A549 (cell line): Measurements from ENCODE around the gene USP4. TPM values are rescaled to one million over a fixed set of nuclear protein-coding genes. Genes with fewer than 3 reads are reported as not detected.
A peak's percentile ranks its signal among the peaks of the same experiment; 100 is the strongest.

ENCODE experiments used
- ATAC-seq, 2 experiments: fragments of 200-7000 bp in 1 of 2; fragments of >200 bp in 1 of 2; cut with Nextera tagmentation in 1 of 2; cut with Tn5 transposase in 1 of 2; 3 replicates each; pipeline versions ENCODE4 v1.8.0 to v1.9.1; 2018 to 2020; ENCODE audit warnings: mild to moderate bottlenecking in 1 of 2, moderate library complexity in 1 of 2
- CTCF ChIA-PET: fragments of 300-600 bp; sonication (Branson Sonifier 250); formaldehyde crosslinking; extraction: SDS; loops from one replicate; lab custom pipeline; 2021; ENCODE audit warnings: antibody characterized with exemption, inconsistent platforms; lab: Yijun Ruan, JAX
- POLR2A ChIA-PET: fragments of 350-600 bp; formaldehyde crosslinking; extraction: SDS; loops from one replicate; lab custom pipeline; 2021; ENCODE audit warnings: antibody characterized with exemption, inconsistent platforms; lab: Yijun Ruan, JAX
- DNase-seq, 2 experiments: peaks; one replicate each; pipeline versions ENCODE4 v3.0.0 to v3.0.0-alpha.2; 2011 to 2016; ENCODE audit warnings: low read depth in 1 of 2, low spot score in 1 of 2
- FAIRE-seq: peaks from 2 replicates; lab custom pipeline; 2011; peaks lifted over from hg19 to GRCh38; lab: Jason Lieb, UNC
- H3K27ac ChIP-seq, 2 experiments: fragments of >200 bp; sonication (Bioruptor Twin); formaldehyde crosslinking; 3 replicates each; pipeline ENCODE4 v1.5.1; 2016 to 2017
- H3K4me1 ChIP-seq: fragments of >200 bp; sonication (Bioruptor Twin); formaldehyde crosslinking; 3 replicates; pipeline ENCODE4 v1.6.1; 2016
- H3K4me2 ChIP-seq: fragments of >200 bp; sonication (Bioruptor Twin); formaldehyde crosslinking; 3 replicates; pipeline ENCODE4 v1.6.1; 2016
- H3K4me3 ChIP-seq: fragments of >200 bp; sonication (Bioruptor Twin); formaldehyde crosslinking; 3 replicates; pipeline ENCODE4 v1.5.1; 2016
- H3K9me3 ChIP-seq: fragments of >200 bp; sonication (Bioruptor Twin); formaldehyde crosslinking; 3 replicates; pipeline ENCODE4 v1.6.1; 2016
- ATOH8 ChIP-seq: fragments of 250-450 bp; sonication (Bioruptor Pico); IDR thresholded peaks from 2 replicates; pipeline ENCODE4 v1.5.0; 2020; ENCODE audit warnings: low read depth, mild to moderate bottlenecking, moderate library complexity
- CEBPB ChIP-seq, 2 experiments: fragments of >200 bp in 1 of 2; sonication (Bioruptor Twin) in 1 of 2; formaldehyde crosslinking in 1 of 2; IDR thresholded peaks; 2 replicates each; pipeline ENCODE4 v1.6.1; 2012 to 2016
- CHD2 ChIP-seq: fragments of 150-350 bp; IDR thresholded peaks from 2 replicates; pipeline ENCODE4 v1.6.1; 2014; ENCODE audit warnings: low read length; ENCODE audit not compliant: partially characterized antibody
- CHD4 ChIP-seq: fragments of 200-600 bp; sonication (generic); IDR thresholded peaks from 2 replicates; pipeline ENCODE4 v1.6.1; 2016; ENCODE audit warnings: antibody characterized with exemption, mild to moderate bottlenecking, borderline replicate concordance
- EP300 ChIP-seq, 2 experiments: fragments of >200 bp; sonication (Bioruptor Twin); formaldehyde crosslinking; IDR thresholded peaks; 2 replicates in 1 of 2; 3 replicates in 1 of 2; pipeline ENCODE4 v1.6.1; 2016 to 2017
- GATA3 ChIP-seq: IDR thresholded peaks from 2 replicates; pipeline ENCODE4 v1.6.1; 2012; ENCODE audit warnings: borderline replicate concordance
- HEYL ChIP-seq: fragments of 250-450 bp; sonication (Bioruptor Pico); IDR thresholded peaks from 2 replicates; pipeline ENCODE4 v1.8.0; 2021; ENCODE audit warnings: mild to moderate bottlenecking, moderate library complexity
- HOXB13 ChIP-seq: fragments of 250-450 bp; sonication (Bioruptor Pico); IDR thresholded peaks from 2 replicates; pipeline ENCODE4 v1.5.0; 2020; ENCODE audit warnings: low read depth, mild to moderate bottlenecking, moderate library complexity
- JUN ChIP-seq, 2 experiments: fragments of >200 bp; sonication (Bioruptor Twin); formaldehyde crosslinking; IDR thresholded peaks; 2 replicates in 1 of 2; 3 replicates in 1 of 2; pipeline ENCODE4 v1.6.1; 2016 to 2017
- NPAS2 ChIP-seq: fragments of 250-450 bp; sonication (Bioruptor Pico); IDR thresholded peaks from 2 replicates; pipeline ENCODE4 v1.8.0; 2022; ENCODE audit warnings: mild to moderate bottlenecking, moderate library complexity, borderline replicate concordance
- PHF8 ChIP-seq: fragments of 200-600 bp; sonication (generic); IDR thresholded peaks from 2 replicates; pipeline ENCODE4 v1.6.1; 2016; ENCODE audit warnings: low read depth, mild to moderate bottlenecking, antibody characterized with exemption, moderate library complexity, borderline replicate concordance
- POLR2A ChIP-seq: IDR thresholded peaks from 2 replicates; pipeline ENCODE4 v1.6.1; 2012; ENCODE audit warnings: mild to moderate bottlenecking, low read length
- POLR2AphosphoS2 ChIP-seq: conservative IDR thresholded peaks from 2 replicates; pipeline ENCODE4 v1.6.1; 2012; ENCODE audit warnings: low read length, improper control_type of control experiment, inconsistent platforms
- REST ChIP-seq: fragments of 200-600 bp; sonication (generic); IDR thresholded peaks from 2 replicates; pipeline ENCODE4 v1.6.1; 2016; ENCODE audit warnings: antibody characterized with exemption, mild to moderate bottlenecking, moderate library complexity
- RFX5 ChIP-seq: fragments of 450-650 bp; IDR thresholded peaks from 2 replicates; pipeline ENCODE4 v1.7.1; 2014; ENCODE audit warnings: antibody characterized with exemption, mild to moderate bottlenecking, moderate library complexity
- SMC3 ChIP-seq: fragments of >200 bp; sonication (Bioruptor Twin); formaldehyde crosslinking; IDR thresholded peaks from 3 replicates; pipeline ENCODE4 v1.6.1; 2018; ENCODE audit warnings: inconsistent platforms
- ZC3H11A ChIP-seq: fragments of 450-650 bp; IDR thresholded peaks from 2 replicates; pipeline ENCODE4 v1.6.1; 2014; ENCODE audit warnings: antibody characterized with exemption, mild to moderate bottlenecking
- ZSCAN20 ChIP-seq: fragments of 250-450 bp; sonication (Bioruptor Pico); IDR thresholded peaks from 2 replicates; pipeline ENCODE4 v1.8.0; 2022; ENCODE audit warnings: mild to moderate bottlenecking, moderate library complexity
- WGBS: methylation state at CpG from one replicate; pipeline ENCODE4 v1.1.6; 2017; ENCODE audit errors: missing lambda C conversion rate; 5-methylcytosine and 5-hydroxymethylcytosine counted together
- polyA plus RNA-seq, 4 experiments: library from polyadenylated mRNA; depleted of rRNA in 3 of 4; stranded (reverse); fragments of >200 nt; fragmentation: RNase III in 1 of 4; extraction: RNeasy Plus Mini Kit Qiagen cat#74134 plus additional on column Dnase treatment in 1 of 4; gene quantifications; 2 replicates in 3 of 4; 3 replicates in 1 of 4; pipeline ENCODE4 v1.2.3, GENCODE V29; 2011 to 2017
- TF ChIP-seq, protein P1 (sequence below): fragments of 450-650 bp; IDR thresholded peaks from 2 replicates; pipeline ENCODE4 v1.6.1; 2014; ENCODE audit warnings: antibody characterized with exemption
- TF ChIP-seq, protein P2 (sequence below): IDR thresholded peaks from 2 replicates; pipeline ENCODE4 v1.6.1; 2012

Gene USP4
- polyA plus RNA-seq, 2 of the 4 experiments (the other 2 are of a cell fraction), result 12.9 to 23.7 TPM

GRCh38 chr3:49276475-49277382 is 63.1 kb downstream of the USP4 start, which contains the start of gene C3orf62:
C3orf62 (minus strand) TSS chr3:49277232; CDS start chr3:49276872, 360 bp downstream.
- peak; percentile 87 to 93 for ATAC-seq
- peak within 1 kb of the TSS; percentile 77 for H3K4me2 ChIP-seq
- CTCF ChIA-PET, result no interaction called here
- 64% methylated on average over 31 of the region's 51 CpGs for WGBS
- TF ChIP-seq, protein P1, sequence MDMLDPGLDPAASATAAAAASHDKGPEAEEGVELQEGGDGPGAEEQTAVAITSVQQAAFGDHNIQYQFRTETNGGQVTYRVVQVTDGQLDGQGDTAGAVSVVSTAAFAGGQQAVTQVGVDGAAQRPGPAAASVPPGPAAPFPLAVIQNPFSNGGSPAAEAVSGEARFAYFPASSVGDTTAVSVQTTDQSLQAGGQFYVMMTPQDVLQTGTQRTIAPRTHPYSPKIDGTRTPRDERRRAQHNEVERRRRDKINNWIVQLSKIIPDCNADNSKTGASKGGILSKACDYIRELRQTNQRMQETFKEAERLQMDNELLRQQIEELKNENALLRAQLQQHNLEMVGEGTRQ, result no peak
- TF ChIP-seq RFX5 (no peak), SMC3 (no peak), CHD4 (no peak), HOXB13 (CRISPR knock-in tag) (no peak), PHF8 (no peak), ATOH8 (CRISPR knock-in tag) (no peak), POLR2A (0 out of 2 replicates have a peak, but pooled peaks have one; percentile 33), CHD2 (peak; percentile 73), HEYL (no peak), POLR2AphosphoS2 (0 out of 2 replicates have a peak, but pooled peaks have one; percentile 43), CEBPB (IDR thresholded peaks at IDR 0.05) (no peak), NPAS2 (CRISPR knock-in tag) (no peak), EP300 (IDR thresholded peaks at IDR 0.05) (no peak), REST (peak; percentile 60; the same call in 1 of the 2 replicates), ZSCAN20 (CRISPR knock-in tag) (no peak), JUN (IDR thresholded peaks at IDR 0.05) (peak in 1 of 2 experiments; percentile 41; a peak in 2 of 5 replicates), GATA3 (no peak), ZC3H11A (no peak)
- TF ChIP-seq, protein P2, sequence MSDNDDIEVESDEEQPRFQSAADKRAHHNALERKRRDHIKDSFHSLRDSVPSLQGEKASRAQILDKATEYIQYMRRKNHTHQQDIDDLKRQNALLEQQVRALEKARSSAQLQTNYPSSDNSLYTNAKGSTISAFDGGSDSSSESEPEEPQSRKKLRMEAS, result peak; percentile 48; the same call in 1 of the 2 replicates
- TF ChIP-seq, all 56 proteins: peak for 6
- Histone ChIP-seq H3K27ac (peak within 1 kb of the TSS; percentile 73 to 95), H3K4me1 (peaks cover 4% of the 10 kb centered on the region; the same call in 2 of the 3 replicates), H3K9me3 (no peaks in the 10 kb centered on the region), H3K4me3 (peak within 1 kb of the TSS; percentile 46)
- POLR2A ChIA-PET, result no interaction called here
- DNase-seq (peak; percentile 28 to 66), FAIRE-seq (no peak)
